Activated CD4-positive, alpha-beta T cell treated with anti-CD3 and anti-CD28 coated beads for 36 hours (primary cell): Measurements from ENCODE around the gene DBI. TPM values are rescaled to one million over a fixed set of nuclear protein-coding genes. Genes with fewer than 3 reads are reported as not detected.
"Not testable (repeated sequence)": the region's sequence is repeated elsewhere in the genome, so short reads cannot be mapped to it uniquely, and the experiment has no call there.

Experiments
- ATAC-seq: fragments of 200-7000 bp; cut with Tn5 transposase; one replicate; pipeline ENCODE4 v1.10.0; 2021; ENCODE audit warnings: mild to moderate bottlenecking, moderate library complexity
- CTCF ChIA-PET: fragments of 350-600 bp; sonication (Branson Sonifier 250); formaldehyde crosslinking; loops from one replicate; lab custom pipeline; 2021; ENCODE audit warnings: antibody characterized with exemption; lab: Charles Lee
- POLR2A ChIA-PET: fragments of 350-600 bp; sonication (Branson Sonifier 250); formaldehyde crosslinking; loops from one replicate; lab custom pipeline; 2021; ENCODE audit warnings: antibody characterized with exemption, inconsistent platforms; lab: Charles Lee
- DNase-seq: peaks from one replicate; pipeline ENCODE4 v3.0.0-alpha.2; 2020
- H3K27ac Mint-ChIP-seq: one replicate; pipeline ENCODE4 v1.8.0; 2021; ENCODE audit warnings: mixed read lengths
- H3K27me3 Mint-ChIP-seq: one replicate; pipeline ENCODE4 v1.8.0; 2021; ENCODE audit warnings: mixed read lengths
- H3K36me3 Mint-ChIP-seq: one replicate; pipeline ENCODE4 v1.8.0; 2021; ENCODE audit warnings: low read depth, mixed read lengths
- H3K4me1 Mint-ChIP-seq: one replicate; pipeline ENCODE4 v1.8.0; 2021; ENCODE audit warnings: mixed read lengths
- H3K4me3 Mint-ChIP-seq: one replicate; pipeline ENCODE4 v1.8.0; 2021; ENCODE audit warnings: mild to moderate bottlenecking, moderate library complexity, mixed read lengths
- H3K9me3 Mint-ChIP-seq: one replicate; pipeline ENCODE4 v1.8.0; 2021; ENCODE audit warnings: low read depth, mixed read lengths
- intact Hi-C, 2 experiments: fragments of 100-400 bp; cut with DNase I in 1 of 2; cut with micrococcal nuclease in 1 of 2; formaldehyde crosslinking; loops; one replicate each; pipeline versions ENCODE4 v1.14.2 to v1.15.1; 2022 to 2024; cut with DNase I, micrococcal nuclease
- total RNA-seq, 2 experiments: library from RNA; stranded (reverse); gene quantifications; one replicate each; pipeline ENCODE4 v1.2.3, GENCODE V29; 2021

DBI gene
- total RNA-seq, 2 experiments from 2014 or later, result 123 to 151 TPM

GRCh38 chr2:119402645-119403560, 36.1 kb downstream of the DBI start:
- no peaks in the 10 kb centered on the region for H3K9me3 Mint-ChIP-seq
- CTCF ChIA-PET, result no interaction called here
- H3K4me1 Mint-ChIP-seq, result no peaks in the 10 kb centered on the region
- ATAC-seq (no peak), DNase-seq (no peak)
- POLR2A ChIA-PET, result no interaction called here
- H3K4me3 Mint-ChIP-seq, result no peak overlapping the region
- intact Hi-C loops, result loop anchor here in 1 of 2 experiments (10.0 kb wide), 1 partner anchor 262 kb away; no protein-coding TSS in a partner anchor
- H3K27ac Mint-ChIP-seq, result no peak overlapping the region
- H3K36me3 Mint-ChIP-seq, result no peaks in the 10 kb centered on the region
- peaks cover 4% of the 10 kb centered on the region for H3K27me3 Mint-ChIP-seq

GRCh38 chr2:119403618-119404017, 36.8 kb downstream of the DBI start:
- H3K36me3 Mint-ChIP-seq, result not testable (repeated sequence)

GRCh38 chr2:119405151-119405550, 38.4 kb downstream of the DBI start:
- Mint-ChIP-seq H3K27me3 (peaks cover 2% of the 10 kb centered on the region), H3K4me1 (no peaks in the 10 kb centered on the region), H3K36me3 (no peaks in the 10 kb centered on the region), H3K27ac (no peak overlapping the region), H3K9me3 (no peaks in the 10 kb centered on the region), H3K4me3 (no peak overlapping the region)
- no peak for ATAC-seq
- ChIA-PET POLR2A (no interaction called here), CTCF (interaction anchor here (0.8 to 2.8 kb wide), 2 partner anchors 72 to 1095 kb away, joined by 3 to 24 read pairs; no protein-coding TSS in a partner anchor)
- DNase-seq, result no peak
- intact Hi-C loops, result loop anchor here in 1 of 2 experiments (10.0 kb wide), 1 partner anchor 260 kb away; no protein-coding TSS in a partner anchor

More at GRCh38 chr2:119403618-119404017, 36.8 kb downstream of the DBI start:
- intact Hi-C loops, result loop anchor here in 1 of 2 experiments (10.0 kb wide), 1 partner anchor 261 kb away; no protein-coding TSS in a partner anchor
- H3K4me3 Mint-ChIP-seq, H3K4me1 Mint-ChIP-seq, H3K27ac Mint-ChIP-seq, ATAC-seq, DNase-seq, CTCF ChIA-PET, H3K9me3 Mint-ChIP-seq, H3K27me3 Mint-ChIP-seq, POLR2A ChIA-PET: not testable (repeated sequence)

- Mint-ChIP-seq H3K4me3 (no peak overlapping the region), H3K27me3 (peaks cover 2% of the 10 kb centered on the region), H3K4me1 (no peaks in the 10 kb centered on the region), H3K9me3 (no peaks in the 10 kb centered on the region), H3K27ac (no peak overlapping the region), H3K36me3 (no peaks in the 10 kb centered on the region)
- intact Hi-C loops, result loop anchor here (1.0 to 10.0 kb wide), 3 partner anchors 69 to 257 kb away; no protein-coding TSS in a partner anchor
- POLR2A ChIA-PET, result no interaction called here
- ATAC-seq, result peak; percentile 42
- peak; percentile 56 for DNase-seq
- CTCF ChIA-PET, result interaction anchor here (2.8 to 3.9 kb wide), 2 partner anchors 70 kb away, joined by 24 to 43 read pairs; no protein-coding TSS in a partner anchor
Measured at GRCh38 chr2:119407430-119408220, 40.8 kb downstream of the DBI start.

GRCh38 chr2:119408221-119408619, 41.4 kb downstream of the DBI start:
- H3K4me1 Mint-ChIP-seq, result no peaks in the 10 kb centered on the region
- H3K4me3 Mint-ChIP-seq, result no peak overlapping the region
- CTCF ChIA-PET, result interaction anchor here (3.9 kb wide), 1 partner anchor 69 kb away, joined by 43 read pairs; no protein-coding TSS in a partner anchor
- no peak overlapping the region for H3K27ac Mint-ChIP-seq
- no peaks in the 10 kb centered on the region for H3K9me3 Mint-ChIP-seq
- ATAC-seq (no peak), DNase-seq (no peak)
- no peaks in the 10 kb centered on the region for H3K36me3 Mint-ChIP-seq
- POLR2A ChIA-PET, result no interaction called here
- intact Hi-C loops, result loop anchor here in 1 of 2 experiments (10.0 kb wide), 1 partner anchor 257 kb away; no protein-coding TSS in a partner anchor
- H3K27me3 Mint-ChIP-seq, result peaks cover 2% of the 10 kb centered on the region

- ChIA-PET CTCF (interaction anchor here (1.0 to 3.9 kb wide), 2 partner anchors 68 to 254 kb away, joined by 3 to 43 read pairs; no protein-coding TSS in a partner anchor), POLR2A (no interaction called here)
- Mint-ChIP-seq H3K27me3 (no peaks in the 10 kb centered on the region), H3K4me3 (no peak overlapping the region), H3K36me3 (no peaks in the 10 kb centered on the region), H3K27ac (no peak overlapping the region), H3K9me3 (no peaks in the 10 kb centered on the region), H3K4me1 (no peaks in the 10 kb centered on the region)
- intact Hi-C loops, result loop anchor here in 1 of 2 experiments (10.0 kb wide), 1 partner anchor 255 kb away; no protein-coding TSS in a partner anchor
- no peak for ATAC-seq
- no peak for DNase-seq
Measured at GRCh38 chr2:119409506-119409905, 42.7 kb downstream of the DBI start.

- ChIA-PET POLR2A (no interaction called here), CTCF (interaction anchor here (1.8 kb wide), 1 partner anchor 62 kb away, joined by 4 read pairs; no protein-coding TSS in a partner anchor)
- peaks cover 6% of the 10 kb centered on the region for H3K27me3 Mint-ChIP-seq
- no peaks in the 10 kb centered on the region for H3K4me1 Mint-ChIP-seq
- no peak for ATAC-seq
- H3K4me3 Mint-ChIP-seq, result no peak overlapping the region
- no peaks in the 10 kb centered on the region for H3K9me3 Mint-ChIP-seq
- H3K36me3 Mint-ChIP-seq, result no peaks in the 10 kb centered on the region
- no peak overlapping the region for H3K27ac Mint-ChIP-seq
- intact Hi-C loops, result loop anchor here in 1 of 2 experiments (5.0 kb wide), 1 partner anchor 48 kb away; the partner anchor contains the start of genes C2orf76 and DBI
- no peak for DNase-seq
Measured at GRCh38 chr2:119414894-119415293, 48.1 kb downstream of the DBI start.

- H3K4me1 Mint-ChIP-seq, result no peaks in the 10 kb centered on the region
- no peak overlapping the region for H3K4me3 Mint-ChIP-seq
- no peak overlapping the region for H3K27ac Mint-ChIP-seq
- H3K27me3 Mint-ChIP-seq, result peaks cover 9% of the 10 kb centered on the region
- intact Hi-C loops, result loop anchor here in 1 of 2 experiments (5.0 kb wide), 1 partner anchor 48 kb away; the partner anchor contains the start of genes C2orf76 and DBI
- CTCF ChIA-PET, result interaction anchor here (0.6 kb wide), 1 partner anchor 72 kb away, joined by 4 read pairs; no protein-coding TSS in a partner anchor
- ATAC-seq (no peak), DNase-seq (no peak)
- no peaks in the 10 kb centered on the region for H3K9me3 Mint-ChIP-seq
- H3K36me3 Mint-ChIP-seq, result no peaks in the 10 kb centered on the region
- POLR2A ChIA-PET, result no interaction called here
Measured at GRCh38 chr2:119415630-119416029, 48.9 kb downstream of the DBI start.

- ChIA-PET POLR2A (no interaction called here), CTCF (interaction anchor here (0.6 to 0.7 kb wide), 2 partner anchors 60 to 1046 kb away, joined by 3 to 4 read pairs; no protein-coding TSS in a partner anchor)
Measured at GRCh38 chr2:119416299-119416923, 49.6 kb downstream of the DBI start.

GRCh38 chr2:119417908-119418307, 51.1 kb downstream of the DBI start:
- POLR2A ChIA-PET, result no interaction called here
- ATAC-seq, result no peak
- intact Hi-C loops, result loop anchor here in 1 of 2 experiments (5.0 kb wide), 1 partner anchor 51 kb away; the partner anchor contains the start of genes C2orf76 and DBI
- Mint-ChIP-seq H3K27me3 (peaks cover 16% of the 10 kb centered on the region), H3K27ac (no peak overlapping the region), H3K4me1 (no peaks in the 10 kb centered on the region), H3K4me3 (no peak overlapping the region), H3K9me3 (peaks cover 5% of the 10 kb centered on the region), H3K36me3 (no peaks in the 10 kb centered on the region)
- CTCF ChIA-PET, result no interaction called here
- DNase-seq, result no peak

More at GRCh38 chr2:119416299-119416923, 49.6 kb downstream of the DBI start:
- Mint-ChIP-seq H3K9me3 (no peaks in the 10 kb centered on the region), H3K36me3 (no peaks in the 10 kb centered on the region), H3K27ac (no peak overlapping the region), H3K4me3 (no peak overlapping the region), H3K4me1 (no peaks in the 10 kb centered on the region), H3K27me3 (peaks cover 9% of the 10 kb centered on the region)
- no peak for ATAC-seq
- intact Hi-C loops, result loop anchor here in 1 of 2 experiments (5.0 kb wide), 1 partner anchor 49 kb away; the partner anchor contains the start of genes C2orf76 and DBI
- no peak for DNase-seq
